ENCODE data around the gene DNAH6. TPM values are rescaled to one million over a fixed set of nuclear protein-coding genes. Genes with fewer than 3 reads are reported as not detected.

DNAH6 gene
- total and polyA plus RNA-seq, 2 of the 8 experiments (the other 6 are each of a cell fraction or from before 2014, with no cell fraction given): 0.06 to 0.43 TPM

- no peak for TF ChIP-seq NRF1 (IDR thresholded peaks at IDR 0.05; ENCODE audit: low read depth, low read length)
- TF ChIP-seq ASH2L (IDR thresholded peaks at IDR 0.05; ENCODE audit: low read length): no peak
Observed at GRCh38 chr2:84823229-84823628, 306.9 kb downstream of the DNAH6 start (continued).
